HepG2 (cell line): ENCODE results near the gene CCNQ. TPM values are rescaled to one million over a fixed set of nuclear protein-coding genes. Genes with fewer than 3 reads are reported as not detected.

Source experiments
- FOXA3 ChIP-seq: IDR thresholded peaks from 2 replicates; pipeline ENCODE4 v1.6.1; 2016; ENCODE audit warnings: missing genetic modification reagents, missing compliant biosample characterization
- FOXC1 ChIP-seq: sonication (generic); formaldehyde crosslinking; IDR thresholded peaks from 2 replicates; pipeline ENCODE4 v1.8.0; 2022; ENCODE audit warnings: mild to moderate bottlenecking, missing genetic modification reagents, borderline replicate concordance
- HIVEP1 ChIP-seq: sonication (generic); formaldehyde crosslinking; IDR thresholded peaks from 2 replicates; pipeline ENCODE4 v1.4.0; 2020; ENCODE audit warnings: mild to moderate bottlenecking, missing genetic modification reagents
- HNRNPLL ChIP-seq: fragments of 200-400 bp; formaldehyde crosslinking; IDR thresholded peaks from 2 replicates; pipeline ENCODE4 v1.6.1; 2017; ENCODE audit warnings: mild to moderate bottlenecking, low read depth, low read length; ENCODE audit not compliant: poor library complexity, severe bottlenecking
- HOXD1 ChIP-seq: sonication (generic); formaldehyde crosslinking; IDR thresholded peaks from 2 replicates; pipeline ENCODE4 v1.5.0; 2020; ENCODE audit warnings: missing genetic modification reagents
- KLF12 ChIP-seq: sonication (generic); formaldehyde crosslinking; IDR thresholded peaks from 2 replicates; pipeline ENCODE4 v1.4.0; 2020; ENCODE audit warnings: missing genetic modification reagents, borderline replicate concordance
- MED1 ChIP-seq: sonication (generic); formaldehyde crosslinking; IDR thresholded peaks from 2 replicates; pipeline ENCODE4 v1.4.0; 2020; ENCODE audit warnings: missing genetic modification reagents
- PATZ1 ChIP-seq: sonication (generic); formaldehyde crosslinking; IDR thresholded peaks from 2 replicates; pipeline ENCODE4 v1.4.0; 2020; ENCODE audit warnings: missing genetic modification reagents
- POLR2G ChIP-seq: fragments of 200-400 bp; formaldehyde crosslinking; IDR thresholded peaks from 2 replicates; pipeline ENCODE4 v1.6.1; 2018; ENCODE audit warnings: mild to moderate bottlenecking, low read depth, low read length, moderate library complexity
- RAD51 ChIP-seq: fragments of 450-650 bp; IDR thresholded peaks from 2 replicates; pipeline ENCODE4 v1.6.1; 2016; ENCODE audit warnings: borderline replicate concordance
- REPIN1 ChIP-seq: sonication (generic); formaldehyde crosslinking; IDR thresholded peaks from 2 replicates; pipeline ENCODE4 v1.8.0; 2022; ENCODE audit warnings: missing genetic modification reagents, low read depth, mild to moderate bottlenecking, borderline replicate concordance
- SAP130 ChIP-seq: IDR thresholded peaks from 2 replicates; pipeline ENCODE4 v1.6.1; 2016; ENCODE audit warnings: low read depth
- SIX1 ChIP-seq: sonication (generic); formaldehyde crosslinking; IDR thresholded peaks from 2 replicates; pipeline ENCODE4 v1.4.0; 2020; ENCODE audit warnings: missing genetic modification reagents, borderline replicate concordance
- TEAD3 ChIP-seq: optimal IDR thresholded peaks from 2 replicates; pipeline ENCODE3; 2016; ENCODE audit warnings: borderline replicate concordance
- THAP7 ChIP-seq: sonication (generic); formaldehyde crosslinking; IDR thresholded peaks from 2 replicates; pipeline ENCODE4 v1.8.1; 2023; ENCODE audit warnings: mild to moderate bottlenecking, missing genetic modification reagents
- ZNF354B ChIP-seq: sonication (generic); formaldehyde crosslinking; IDR thresholded peaks from 2 replicates; pipeline ENCODE4 v1.8.0; 2022; ENCODE audit warnings: mild to moderate bottlenecking, missing genetic modification reagents
- ZNF547 ChIP-seq: sonication (generic); formaldehyde crosslinking; IDR thresholded peaks from 2 replicates; pipeline ENCODE4 v1.5.1; 2020; ENCODE audit warnings: mild to moderate bottlenecking, missing genetic modification reagents
- ZNF605 ChIP-seq: sonication (generic); formaldehyde crosslinking; IDR thresholded peaks from 2 replicates; pipeline ENCODE4 v1.8.0; 2022; ENCODE audit warnings: mild to moderate bottlenecking, missing genetic modification reagents
- ZNF709 ChIP-seq: sonication (generic); formaldehyde crosslinking; IDR thresholded peaks from 2 replicates; pipeline ENCODE4 v1.5.0; 2020; ENCODE audit warnings: mild to moderate bottlenecking, missing genetic modification reagents
- ZNF713 ChIP-seq: sonication (generic); formaldehyde crosslinking; IDR thresholded peaks from 2 replicates; pipeline ENCODE4 v1.4.0; 2020; ENCODE audit warnings: mild to moderate bottlenecking, missing genetic modification reagents
- polyA plus RNA-seq, 8 experiments: library from polyadenylated mRNA; depleted of rRNA in 3 of 8; stranded (reverse) in 7 of 8; unstranded in 1 of 8; fragments of >200 nt; fragmentation: Illumina TruSeq in 4 of 8; extraction: Trizol in 4 of 8; gene quantifications; 2 replicates each; pipeline versions ENCODE4 v1.2.1 to v1.2.3, GENCODE V29; 2011 to 2016; ENCODE audit warnings: low read depth in 4 of 8, missing spikeins in 1 of 8, mixed read lengths in 1 of 8; ENCODE audit not compliant: insufficient read depth in 1 of 8
- total RNA-seq, 5 experiments: library from RNA; depleted of rRNA; stranded (reverse); fragments of >200 nt; fragmentation: Illumina TruSeq; extraction: Trizol; gene quantifications; 2 replicates each; pipeline ENCODE4 v1.2.3, GENCODE V29; 2016; ENCODE audit warnings: low read depth in 1 of 5
- TF ChIP-seq, protein P1 (sequence below): sonication (generic); formaldehyde crosslinking; IDR thresholded peaks from 2 replicates; pipeline ENCODE4 v1.9.0; 2022; ENCODE audit warnings: low read depth, missing genetic modification reagents

CCNQ gene
- total and polyA plus RNA-seq, 2 of the 13 experiments (the other 11 are each of a cell fraction or from before 2014, with no cell fraction given) = 15.0 to 25.5 TPM

DNA sequence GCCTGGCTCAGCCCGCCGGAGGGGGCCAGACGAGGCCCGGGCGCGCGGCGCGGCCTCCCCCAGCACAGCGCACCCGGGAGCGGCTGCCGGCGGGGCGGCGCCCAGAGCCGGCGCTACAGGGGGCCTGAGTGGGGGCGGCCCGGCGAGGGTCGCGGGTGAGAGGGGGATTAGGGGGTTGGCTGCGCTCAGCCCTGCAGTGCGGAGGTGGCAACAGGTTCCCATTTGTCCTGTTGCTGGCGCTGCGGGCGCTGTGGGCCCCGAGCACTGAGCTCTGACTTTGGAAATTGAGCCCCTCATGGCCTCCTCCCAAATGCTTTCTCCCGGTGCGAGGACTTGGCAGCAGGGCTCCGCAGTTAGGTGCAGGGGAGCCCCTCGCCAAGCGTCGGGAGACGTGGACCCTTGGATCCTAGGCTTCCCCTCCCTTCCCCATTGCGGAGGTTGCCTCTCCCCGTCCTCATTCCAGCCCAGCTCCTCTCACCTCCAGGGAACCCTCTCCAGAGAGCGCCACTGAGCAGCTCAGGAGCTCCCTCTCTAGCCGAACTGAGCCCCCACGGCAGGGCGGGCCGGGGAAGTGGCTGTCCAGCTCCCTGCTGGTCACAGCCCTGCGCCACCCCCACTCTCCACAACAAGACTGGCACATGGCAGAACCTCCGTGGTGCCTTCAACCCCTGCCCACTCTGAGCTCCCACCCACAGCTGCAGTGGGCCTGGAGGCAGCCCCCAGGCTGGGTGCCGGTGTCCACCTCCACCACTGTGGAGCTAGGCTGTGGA is 45.6 kb upstream of the CCNQ start (continued):
- TF ChIP-seq ZNF605 (CRISPR knock-in tag) = no peak
- no peak for TF ChIP-seq FOXC1 (CRISPR knock-in tag)
- no peak for TF ChIP-seq SIX1
- TF ChIP-seq ZNF354B (CRISPR knock-in tag) = 0 out of 2 replicates have a peak, but pooled peaks have one; percentile 54
- peak; percentile 52; the same call in 1 of the 2 replicates for TF ChIP-seq MED1 (CRISPR knock-in tag)
- TF ChIP-seq FOXA3 (CRISPR knock-in tag) = no peak
- 0 out of 2 replicates have a peak, but pooled peaks have one; percentile 44 for TF ChIP-seq KLF12 (CRISPR knock-in tag)
- peak; percentile 41; the same call in 1 of the 2 replicates for TF ChIP-seq POLR2G
- TF ChIP-seq, protein P1, sequence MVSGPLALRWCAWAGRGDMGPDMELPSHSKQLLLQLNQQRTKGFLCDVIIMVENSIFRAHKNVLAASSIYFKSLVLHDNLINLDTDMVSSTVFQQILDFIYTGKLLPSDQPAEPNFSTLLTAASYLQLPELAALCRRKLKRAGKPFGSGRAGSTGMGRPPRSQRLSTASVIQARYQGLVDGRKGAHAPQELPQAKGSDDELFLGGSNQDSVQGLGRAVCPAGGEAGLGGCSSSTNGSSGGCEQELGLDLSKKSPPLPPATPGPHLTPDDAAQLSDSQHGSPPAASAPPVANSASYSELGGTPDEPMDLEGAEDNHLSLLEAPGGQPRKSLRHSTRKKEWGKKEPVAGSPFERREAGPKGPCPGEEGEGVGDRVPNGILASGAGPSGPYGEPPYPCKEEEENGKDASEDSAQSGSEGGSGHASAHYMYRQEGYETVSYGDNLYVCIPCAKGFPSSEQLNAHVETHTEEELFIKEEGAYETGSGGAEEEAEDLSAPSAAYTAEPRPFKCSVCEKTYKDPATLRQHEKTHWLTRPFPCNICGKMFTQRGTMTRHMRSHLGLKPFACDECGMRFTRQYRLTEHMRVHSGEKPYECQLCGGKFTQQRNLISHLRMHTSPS (CRISPR knock-in tag) = 0 out of 2 replicates have a peak, but pooled peaks have one; percentile 45
- 0 out of 2 replicates have a peak, but pooled peaks have one; percentile 32 for TF ChIP-seq HOXD1 (CRISPR knock-in tag)
- TF ChIP-seq ZNF547 (CRISPR knock-in tag) = no peak
- peak; percentile 29; the same call in 1 of the 2 replicates for TF ChIP-seq SAP130 (CRISPR knock-in tag)
- TF ChIP-seq HNRNPLL = peak; percentile 22
- TF ChIP-seq RAD51 = no peak
- 0 out of 2 replicates have a peak, but pooled peaks have one; percentile 21 for TF ChIP-seq REPIN1 (CRISPR knock-in tag)
- no peak for TF ChIP-seq ZNF709 (CRISPR knock-in tag)
- peak; percentile 34 for TF ChIP-seq TEAD3
- no peak for TF ChIP-seq HIVEP1 (CRISPR knock-in tag)
- TF ChIP-seq PATZ1 = peak; percentile 50; the same call in 1 of the 2 replicates
- TF ChIP-seq ZNF713 (CRISPR knock-in tag) = no peak
- no peak for TF ChIP-seq THAP7 (CRISPR knock-in tag)
